Cardiac fibroblast (primary cell): Measurements from ENCODE around the gene SYT2.

Source experiments
- DNase-seq, 2 donors: peaks; one replicate each; pipeline versions ENCODE4 v3.0.0 to v3.0.0-alpha.2; 2010; ENCODE audit warnings: low read depth in 2 of 2
- H3K4me3 ChIP-seq, 2 donors: replicated peaks in 1 of 2; 1 replicate in 1 of 2; 2 replicates in 1 of 2; pipeline ENCODE4 v1.5.1; 2011; ENCODE audit warnings: low read depth in 2 of 2, low read length in 2 of 2, mild to moderate bottlenecking in 2 of 2, moderate library complexity in 1 of 2
- CTCF ChIP-seq: IDR thresholded peaks from one replicate; pipeline ENCODE4 v1.5.1; 2011; ENCODE audit warnings: low read depth, mild to moderate bottlenecking, low read length, inconsistent platforms

SYT2 gene

GRCh38 chr1:202704601-202705000, 5.7 kb downstream of the SYT2 start:
- TF ChIP-seq CTCF, result no peak
- DNase-seq, result no peak

GRCh38 chr1:202703191-202703590, 7.1 kb downstream of the SYT2 start:
- DNase-seq, result no peak
- TF ChIP-seq CTCF, result no peak
- H3K4me3 ChIP-seq, result no peak overlapping the region

More at GRCh38 chr1:202704601-202705000, 5.7 kb downstream of the SYT2 start:
- no peak overlapping the region for H3K4me3 ChIP-seq

GRCh38 chr1:202702088-202702487, 8.2 kb downstream of the SYT2 start:
- no peak for DNase-seq
- no peak for TF ChIP-seq CTCF
- no peak overlapping the region for H3K4me3 ChIP-seq

GRCh38 chr1:202701200-202701599, 9.1 kb downstream of the SYT2 start:
- DNase-seq, result no peak
- no peak overlapping the region for H3K4me3 ChIP-seq
- TF ChIP-seq CTCF, result no peak

GRCh38 chr1:202700061-202700460, 10.2 kb downstream of the SYT2 start:
- no peak overlapping the region for H3K4me3 ChIP-seq
- TF ChIP-seq CTCF, result no peak

GRCh38 chr1:202698276-202698675, 12.0 kb downstream of the SYT2 start:
- no peak for DNase-seq
- no peak for TF ChIP-seq CTCF
- no peak overlapping the region for H3K4me3 ChIP-seq

More at GRCh38 chr1:202700061-202700460, 10.2 kb downstream of the SYT2 start:
- no peak for DNase-seq

- no peak overlapping the region for H3K4me3 ChIP-seq
- TF ChIP-seq CTCF, result no peak
- DNase-seq, result no peak
Measured at GRCh38 chr1:202697038-202697437, 13.2 kb downstream of the SYT2 start.
